ENCODE results near the gene RAB44. TPM values are rescaled to one million over a fixed set of nuclear protein-coding genes. Genes with fewer than 3 reads are reported as not detected.

Gene RAB44
- total RNA-seq, 1 experiment from 2014 or later: 0.05 TPM

DNA sequence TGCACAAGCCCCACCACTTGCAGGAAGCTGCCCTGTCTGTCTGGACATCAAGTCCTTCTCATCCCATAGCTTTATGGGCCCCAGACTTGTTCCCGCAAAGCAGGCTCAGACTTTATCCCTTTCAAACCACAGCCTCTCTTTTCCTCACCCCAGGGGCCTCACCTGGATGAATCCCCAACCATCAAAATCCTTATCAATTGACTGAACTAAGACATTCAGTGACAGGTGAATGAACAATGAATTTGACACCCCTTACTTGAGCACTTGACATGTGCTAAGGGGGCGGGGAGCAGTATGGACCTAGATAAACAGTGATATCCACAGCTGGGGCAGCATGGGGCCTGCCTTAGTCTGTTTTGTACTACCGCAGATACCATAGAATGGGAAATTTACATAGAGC, 5.0 kb downstream of the RAB44 start:
- no peak overlapping the region for H3K9ac ChIP-seq (ENCODE audit: low read length)
- H3K36me3 ChIP-seq (ENCODE audit: control insufficient read depth in 1 of 2, insufficient read depth in 2 of 2, low read length in 2 of 2): no peaks in the 10 kb centered on the region
- intact Hi-C loops (cut with micrococcal nuclease): no loop called here
- H3K4me2 ChIP-seq (ENCODE audit: low read length): no peak overlapping the region
- H3K79me2 ChIP-seq (ENCODE audit: insufficient read depth, low read length): no peaks in the 10 kb centered on the region
- H2AFZ ChIP-seq (ENCODE audit: low read depth, low read length, poor library complexity, severe bottlenecking): no peak overlapping the region
- ATAC-seq: no peak
- H3K9me2 ChIP-seq (ENCODE audit: insufficient read depth): no peaks in the 10 kb centered on the region
- RAD21 ChIA-PET (ENCODE audit: low non-redundant PET in 1 of 2, low total read pairs in 2 of 2, uncharacterized antibody in 2 of 2, unreplicated experiment in 2 of 2): no interaction called here
- POLR2A ChIA-PET: no interaction called here
- CTCF ChIA-PET: no interaction called here
- no peak for DNase-seq (ENCODE audit: low read depth, low spot score)
- TF ChIP-seq EGR1 (IDR thresholded peaks at IDR 0.05; ENCODE audit: low read depth) (no peak), SRF (IDR thresholded peaks at IDR 0.05; ENCODE audit: low read depth) (no peak), ZFX (IDR thresholded peaks at IDR 0.05) (no peak), FOSL1 (IDR thresholded peaks at IDR 0.05; ENCODE audit: low read depth) (no peak), JUND (IDR thresholded peaks at IDR 0.05) (no peak), EZH2 (IDR thresholded peaks at IDR 0.05) (no peak), SP1 (IDR thresholded peaks at IDR 0.05; ENCODE audit: low read depth) (no peak), ZNF274 (IDR thresholded peaks at IDR 0.05; ENCODE audit: low read depth, low read length) (no peak), RAD21 (IDR thresholded peaks at IDR 0.05; ENCODE audit: low read depth) (no peak), SIN3A (IDR thresholded peaks at IDR 0.05; ENCODE audit: low read depth) (no peak)
- TF ChIP-seq, protein P1, sequence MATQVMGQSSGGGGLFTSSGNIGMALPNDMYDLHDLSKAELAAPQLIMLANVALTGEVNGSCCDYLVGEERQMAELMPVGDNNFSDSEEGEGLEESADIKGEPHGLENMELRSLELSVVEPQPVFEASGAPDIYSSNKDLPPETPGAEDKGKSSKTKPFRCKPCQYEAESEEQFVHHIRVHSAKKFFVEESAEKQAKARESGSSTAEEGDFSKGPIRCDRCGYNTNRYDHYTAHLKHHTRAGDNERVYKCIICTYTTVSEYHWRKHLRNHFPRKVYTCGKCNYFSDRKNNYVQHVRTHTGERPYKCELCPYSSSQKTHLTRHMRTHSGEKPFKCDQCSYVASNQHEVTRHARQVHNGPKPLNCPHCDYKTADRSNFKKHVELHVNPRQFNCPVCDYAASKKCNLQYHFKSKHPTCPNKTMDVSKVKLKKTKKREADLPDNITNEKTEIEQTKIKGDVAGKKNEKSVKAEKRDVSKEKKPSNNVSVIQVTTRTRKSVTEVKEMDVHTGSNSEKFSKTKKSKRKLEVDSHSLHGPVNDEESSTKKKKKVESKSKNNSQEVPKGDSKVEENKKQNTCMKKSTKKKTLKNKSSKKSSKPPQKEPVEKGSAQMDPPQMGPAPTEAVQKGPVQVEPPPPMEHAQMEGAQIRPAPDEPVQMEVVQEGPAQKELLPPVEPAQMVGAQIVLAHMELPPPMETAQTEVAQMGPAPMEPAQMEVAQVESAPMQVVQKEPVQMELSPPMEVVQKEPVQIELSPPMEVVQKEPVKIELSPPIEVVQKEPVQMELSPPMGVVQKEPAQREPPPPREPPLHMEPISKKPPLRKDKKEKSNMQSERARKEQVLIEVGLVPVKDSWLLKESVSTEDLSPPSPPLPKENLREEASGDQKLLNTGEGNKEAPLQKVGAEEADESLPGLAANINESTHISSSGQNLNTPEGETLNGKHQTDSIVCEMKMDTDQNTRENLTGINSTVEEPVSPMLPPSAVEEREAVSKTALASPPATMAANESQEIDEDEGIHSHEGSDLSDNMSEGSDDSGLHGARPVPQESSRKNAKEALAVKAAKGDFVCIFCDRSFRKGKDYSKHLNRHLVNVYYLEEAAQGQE (IDR thresholded peaks at IDR 0.05; ENCODE audit: low read depth): no peak
- TF ChIP-seq, protein P2, sequence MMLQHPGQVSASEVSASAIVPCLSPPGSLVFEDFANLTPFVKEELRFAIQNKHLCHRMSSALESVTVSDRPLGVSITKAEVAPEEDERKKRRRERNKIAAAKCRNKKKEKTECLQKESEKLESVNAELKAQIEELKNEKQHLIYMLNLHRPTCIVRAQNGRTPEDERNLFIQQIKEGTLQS (IDR thresholded peaks at IDR 0.05): no peak
- TF ChIP-seq, protein P3, sequence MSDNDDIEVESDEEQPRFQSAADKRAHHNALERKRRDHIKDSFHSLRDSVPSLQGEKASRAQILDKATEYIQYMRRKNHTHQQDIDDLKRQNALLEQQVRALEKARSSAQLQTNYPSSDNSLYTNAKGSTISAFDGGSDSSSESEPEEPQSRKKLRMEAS (IDR thresholded peaks at IDR 0.05): no peak
- TF ChIP-seq, protein P4, sequence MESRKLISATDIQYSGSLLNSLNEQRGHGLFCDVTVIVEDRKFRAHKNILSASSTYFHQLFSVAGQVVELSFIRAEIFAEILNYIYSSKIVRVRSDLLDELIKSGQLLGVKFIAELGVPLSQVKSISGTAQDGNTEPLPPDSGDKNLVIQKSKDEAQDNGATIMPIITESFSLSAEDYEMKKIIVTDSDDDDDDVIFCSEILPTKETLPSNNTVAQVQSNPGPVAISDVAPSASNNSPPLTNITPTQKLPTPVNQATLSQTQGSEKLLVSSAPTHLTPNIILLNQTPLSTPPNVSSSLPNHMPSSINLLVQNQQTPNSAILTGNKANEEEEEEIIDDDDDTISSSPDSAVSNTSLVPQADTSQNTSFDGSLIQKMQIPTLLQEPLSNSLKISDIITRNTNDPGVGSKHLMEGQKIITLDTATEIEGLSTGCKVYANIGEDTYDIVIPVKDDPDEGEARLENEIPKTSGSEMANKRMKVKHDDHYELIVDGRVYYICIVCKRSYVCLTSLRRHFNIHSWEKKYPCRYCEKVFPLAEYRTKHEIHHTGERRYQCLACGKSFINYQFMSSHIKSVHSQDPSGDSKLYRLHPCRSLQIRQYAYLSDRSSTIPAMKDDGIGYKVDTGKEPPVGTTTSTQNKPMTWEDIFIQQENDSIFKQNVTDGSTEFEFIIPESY (IDR thresholded peaks at IDR 0.05; ENCODE audit: extremely low read depth, insufficient replicate concordance, low read length): no peak
- no peaks in the 10 kb centered on the region for H3K27me3 ChIP-seq (ENCODE audit: insufficient read depth, low read length)
- H3K9me3 ChIP-seq (ENCODE audit: control insufficient read depth in 1 of 2, insufficient read depth in 1 of 2, low read depth in 1 of 2, low read length in 2 of 2): no peaks in the 10 kb centered on the region
- no peak overlapping the region for H3K27ac ChIP-seq (ENCODE audit: low read depth, low read length)
- no TSS peak for BruUV-seq (replicated peaks)
- no peak overlapping the region for H3K4me3 ChIP-seq (replicated peaks in 1 of 2; ENCODE audit: low read depth in 1 of 2, low read length in 2 of 2)
- H4K20me1 ChIP-seq (ENCODE audit: insufficient read depth): no peaks in the 10 kb centered on the region
- H3K4me1 ChIP-seq (ENCODE audit: control insufficient read depth in 1 of 2, insufficient read depth in 2 of 2, low read length in 2 of 2): peaks cover 0 to 8% of the 10 kb centered on the region in 2 experiments; a peak in 2 of 4 replicates

Data from HCT116 (cell line).